IPS-18a (cell line): ENCODE results near the gene AMBRA1.

Source experiments
- H3K27ac ChIP-seq: one replicate; pipeline ENCODE4 v1.5.1; 2013; ENCODE audit warnings: low read length
- H3K27me3 ChIP-seq: one replicate; pipeline ENCODE4 v1.6.1; 2013; ENCODE audit warnings: mild to moderate bottlenecking, low read length; ENCODE audit not compliant: control insufficient read depth, insufficient read depth
- H3K36me3 ChIP-seq: one replicate; pipeline ENCODE4 v1.6.1; 2013; ENCODE audit warnings: low read depth, low read length; ENCODE audit not compliant: control insufficient read depth
- H3K4me1 ChIP-seq: one replicate; pipeline ENCODE4 v1.6.1; 2013; ENCODE audit warnings: low read depth, low read length; ENCODE audit not compliant: control insufficient read depth
- H3K4me3 ChIP-seq: one replicate; pipeline ENCODE4 v1.5.1; 2013; ENCODE audit warnings: low read length
- H3K9ac ChIP-seq: one replicate; pipeline ENCODE4 v1.6.1; 2013; ENCODE audit warnings: mild to moderate bottlenecking, low read length, moderate library complexity
- H3K9me3 ChIP-seq: one replicate; pipeline ENCODE4 v1.6.1; 2013; ENCODE audit warnings: low read depth, low read length; ENCODE audit not compliant: control insufficient read depth

The AMBRA1 gene

DNA sequence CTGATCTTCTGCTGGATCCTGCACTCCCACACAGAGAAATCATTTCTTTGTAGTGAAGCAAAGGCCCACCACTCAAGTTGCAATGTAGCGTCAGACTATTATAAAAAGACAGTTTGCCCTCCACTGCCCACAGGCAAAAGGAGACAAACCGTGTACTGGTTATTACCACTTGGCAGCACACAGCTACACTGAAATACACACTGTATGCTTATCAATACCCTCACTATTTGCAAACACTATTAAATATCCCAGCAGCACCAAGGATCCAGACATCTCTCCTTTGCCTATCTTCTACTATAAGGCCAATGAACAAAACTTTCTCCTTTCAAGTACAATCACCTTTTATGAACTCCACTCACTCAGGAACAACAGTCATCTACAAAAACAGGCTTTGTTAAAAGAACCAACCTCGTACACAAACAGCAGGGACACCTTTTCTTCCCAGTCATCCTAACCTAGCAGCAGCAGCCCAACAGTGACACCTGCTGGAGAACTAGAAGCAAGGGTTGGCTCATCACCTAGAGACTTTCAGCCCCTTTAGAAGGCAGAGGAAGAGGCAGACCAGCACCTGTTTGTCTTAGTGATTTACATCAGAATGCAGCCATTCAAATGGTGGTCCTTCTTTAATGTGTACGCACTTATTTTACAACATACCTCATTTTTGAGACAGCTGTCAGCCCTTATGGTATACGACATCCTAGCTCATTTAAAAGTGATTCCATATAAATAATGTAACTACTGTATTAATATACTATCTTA lies 56.1 kb downstream of the AMBRA1 start:
- Histone ChIP-seq H3K27ac (no peak overlapping the region), H3K9me3 (no peaks in the 10 kb centered on the region), H3K4me3 (peak overlapping the region; percentile 6), H3K36me3 (peaks cover 14% of the 10 kb centered on the region), H3K27me3 (no peaks in the 10 kb centered on the region), H3K9ac (peak overlapping the region; percentile 5), H3K4me1 (peaks cover 12% of the 10 kb centered on the region)

DNA sequence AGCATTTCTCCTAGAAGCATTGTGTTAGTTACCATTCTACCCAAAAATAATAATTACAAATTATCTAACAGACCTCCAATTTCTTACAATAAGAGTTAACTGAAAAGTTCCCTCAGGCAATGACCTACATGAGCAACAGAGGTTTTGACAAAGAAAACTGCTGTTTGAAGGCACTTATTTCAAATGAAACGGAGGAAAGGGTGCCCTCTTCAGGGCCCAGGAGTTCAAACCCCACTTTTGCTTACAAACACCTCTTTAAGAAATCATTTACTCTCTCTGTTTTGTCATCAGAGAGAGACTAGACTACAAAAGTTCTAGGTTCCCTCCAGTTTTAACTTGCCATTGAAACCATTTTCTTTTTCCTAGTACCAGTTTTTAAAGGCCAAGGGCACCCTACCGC lies 56.7 kb downstream of the AMBRA1 start:
- Histone ChIP-seq H3K4me1 (peaks cover 12% of the 10 kb centered on the region), H3K36me3 (peaks cover 8% of the 10 kb centered on the region), H3K9me3 (no peaks in the 10 kb centered on the region), H3K27me3 (no peaks in the 10 kb centered on the region), H3K9ac (peak overlapping the region; percentile 5), H3K4me3 (peak overlapping the region; percentile 6), H3K27ac (no peak overlapping the region)

GRCh38 chr11:46535688-46536087 lies 58.1 kb downstream of the AMBRA1 start:
- Histone ChIP-seq H3K4me3 (no peak overlapping the region), H3K9me3 (no peaks in the 10 kb centered on the region), H3K27me3 (no peaks in the 10 kb centered on the region), H3K27ac (no peak overlapping the region), H3K36me3 (no peaks in the 10 kb centered on the region), H3K9ac (no peak overlapping the region), H3K4me1 (peaks cover 12% of the 10 kb centered on the region)

DNA sequence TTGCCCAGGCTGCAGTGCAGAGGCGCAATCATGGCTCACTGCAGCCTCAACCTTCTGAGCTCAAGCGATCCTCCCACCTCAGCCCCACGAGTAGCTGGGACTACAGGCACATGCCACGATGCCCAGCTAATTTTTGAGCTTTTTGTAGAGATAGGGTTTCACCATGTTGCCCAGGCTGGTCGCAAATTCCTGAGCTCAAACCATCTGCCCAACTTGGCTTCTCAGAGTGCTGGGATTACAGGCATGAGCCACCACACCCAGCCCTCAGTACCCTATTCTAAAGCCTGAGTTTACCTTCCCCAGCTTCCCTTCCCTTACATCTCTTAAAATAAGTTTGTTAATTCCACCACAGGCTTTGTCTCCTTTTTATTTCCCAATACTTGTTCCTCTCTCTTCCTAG lies 59.1 kb downstream of the AMBRA1 start:
- Histone ChIP-seq H3K27me3 (no peaks in the 10 kb centered on the region), H3K4me3 (no peak overlapping the region), H3K36me3 (no peaks in the 10 kb centered on the region), H3K27ac (no peak overlapping the region), H3K9me3 (no peaks in the 10 kb centered on the region), H3K4me1 (peaks cover 12% of the 10 kb centered on the region), H3K9ac (no peak overlapping the region)

GRCh38 chr11:46533396-46534100 lies 60.3 kb downstream of the AMBRA1 start:
- Histone ChIP-seq H3K9me3 (no peaks in the 10 kb centered on the region), H3K27ac (no peak overlapping the region), H3K27me3 (no peaks in the 10 kb centered on the region), H3K4me3 (no peak overlapping the region), H3K9ac (no peak overlapping the region), H3K36me3 (no peaks in the 10 kb centered on the region), H3K4me1 (peaks cover 17% of the 10 kb centered on the region)

DNA sequence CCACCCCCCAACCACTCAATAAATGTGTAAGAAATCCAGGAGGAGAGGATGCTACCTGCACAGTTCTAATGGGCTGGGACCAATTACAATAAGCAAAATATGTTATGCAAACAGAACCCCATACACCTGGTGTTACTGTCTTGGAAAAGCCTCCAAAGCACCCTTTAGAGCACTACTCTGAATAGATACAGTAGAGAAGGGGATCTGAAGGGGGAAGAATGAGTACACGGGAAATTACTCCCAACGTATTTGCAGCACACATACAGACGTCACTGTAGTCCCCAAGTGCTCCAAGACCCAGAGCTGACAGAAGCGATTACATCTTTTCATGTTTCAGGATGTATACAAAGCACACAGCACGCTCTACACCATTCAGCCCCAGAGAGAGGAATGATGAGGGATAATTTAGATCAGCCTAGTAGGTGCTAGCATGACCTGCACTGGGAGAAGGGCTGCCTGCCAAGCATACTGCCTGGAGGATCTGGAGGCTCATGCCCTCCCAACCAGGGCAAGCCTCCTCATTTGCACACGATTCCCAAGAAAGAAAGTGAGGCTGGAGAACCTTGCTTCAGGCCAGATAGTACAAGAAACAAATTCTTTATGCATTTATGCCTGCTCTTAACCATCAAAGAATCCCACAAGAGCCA lies 63.8 kb downstream of the AMBRA1 start:
- H3K4me1 ChIP-seq: peaks cover 5% of the 10 kb centered on the region
- no peaks in the 10 kb centered on the region for H3K36me3 ChIP-seq
- no peaks in the 10 kb centered on the region for H3K9me3 ChIP-seq
- no peaks in the 10 kb centered on the region for H3K27me3 ChIP-seq
- H3K27ac ChIP-seq: no peak overlapping the region
- no peak overlapping the region for H3K9ac ChIP-seq
- H3K4me3 ChIP-seq: no peak overlapping the region

- Histone ChIP-seq H3K9ac (no peak overlapping the region), H3K9me3 (no peaks in the 10 kb centered on the region), H3K4me3 (no peak overlapping the region), H3K4me1 (peaks cover 5% of the 10 kb centered on the region), H3K27me3 (no peaks in the 10 kb centered on the region), H3K27ac (no peak overlapping the region), H3K36me3 (no peaks in the 10 kb centered on the region)
These were observed 64.5 kb downstream of the AMBRA1 start for GRCh38 chr11:46529095-46529905.

DNA sequence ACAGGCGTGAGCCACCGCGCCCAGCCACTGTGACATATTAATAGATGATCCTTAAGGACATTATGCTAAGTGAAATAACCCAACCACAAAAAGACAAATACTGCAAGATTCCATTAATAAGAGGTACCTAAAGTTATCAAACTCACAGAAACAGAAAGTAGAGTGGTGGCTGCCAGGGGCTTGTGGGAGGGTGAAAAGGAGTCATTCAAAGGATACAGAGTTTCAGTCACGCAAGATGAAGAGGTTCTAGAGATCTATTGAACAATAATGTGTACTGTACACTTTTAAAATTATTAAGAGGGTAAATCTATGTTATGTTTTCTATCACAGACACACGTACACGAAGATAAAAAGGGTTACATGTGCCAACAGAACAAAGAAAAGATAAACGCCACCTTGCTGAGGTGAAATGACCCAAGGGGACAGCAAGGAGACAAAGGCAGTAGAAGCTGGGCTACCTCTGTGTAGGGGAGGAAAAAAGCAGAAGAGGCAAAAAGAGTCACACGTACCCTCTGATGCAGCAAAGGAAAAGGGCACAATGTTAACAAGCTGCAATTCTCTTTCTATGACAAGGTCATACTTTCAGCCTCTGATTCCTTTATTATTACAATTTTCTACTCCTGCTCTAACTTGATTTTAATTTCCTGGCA lies 65.3 kb downstream of the AMBRA1 start:
- no peak overlapping the region for H3K9ac ChIP-seq
- H3K36me3 ChIP-seq: no peaks in the 10 kb centered on the region
- H3K9me3 ChIP-seq: no peaks in the 10 kb centered on the region
- no peak overlapping the region for H3K4me3 ChIP-seq
- H3K27ac ChIP-seq: no peak overlapping the region
- H3K4me1 ChIP-seq: peaks cover 5% of the 10 kb centered on the region
- H3K27me3 ChIP-seq: no peaks in the 10 kb centered on the region

DNA sequence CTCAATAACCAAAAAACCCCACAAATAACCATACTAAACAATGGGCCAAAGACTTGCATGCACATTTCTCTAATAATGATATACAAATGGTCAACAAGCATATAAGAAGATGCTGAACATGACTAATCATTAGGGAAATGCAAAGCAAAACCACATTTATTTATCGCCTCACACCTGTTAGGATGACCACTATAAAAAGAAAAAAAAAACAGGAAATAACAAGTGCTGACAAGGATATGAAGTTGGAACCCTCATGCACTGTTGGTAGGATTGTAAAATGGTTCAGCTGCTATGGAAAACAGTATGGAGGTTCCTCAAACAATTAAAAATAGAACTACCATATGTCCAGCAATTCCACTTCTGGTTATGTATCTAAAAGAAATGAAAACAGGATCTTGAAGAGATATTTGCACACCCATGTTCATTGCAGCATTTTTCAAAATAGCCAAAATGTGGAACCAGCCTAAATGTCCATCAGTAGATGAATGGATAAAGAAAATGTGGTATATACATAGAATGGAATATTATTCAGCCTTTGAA lies 66.2 kb downstream of the AMBRA1 start:
- H3K36me3 ChIP-seq: no peaks in the 10 kb centered on the region
- H3K4me1 ChIP-seq: peaks cover 11% of the 10 kb centered on the region
- H3K9ac ChIP-seq: no peak overlapping the region
- no peaks in the 10 kb centered on the region for H3K27me3 ChIP-seq
- no peak overlapping the region for H3K4me3 ChIP-seq
- H3K9me3 ChIP-seq: no peaks in the 10 kb centered on the region
- H3K27ac ChIP-seq: no peak overlapping the region

GRCh38 chr11:46526216-46527215 lies 67.3 kb downstream of the AMBRA1 start:
- Histone ChIP-seq H3K27ac (no peak overlapping the region), H3K4me1 (peaks cover 11% of the 10 kb centered on the region), H3K27me3 (no peaks in the 10 kb centered on the region), H3K9ac (no peak overlapping the region), H3K9me3 (no peaks in the 10 kb centered on the region), H3K36me3 (no peaks in the 10 kb centered on the region), H3K4me3 (no peak overlapping the region)
